ENCODE results near the gene MUC5AC.
"Not testable (repeated sequence)": the region's sequence is repeated elsewhere in the genome, so short reads cannot be mapped to it uniquely, and the experiment has no call there.

MUC5AC gene

GRCh38 chr11:1161410-1162137 is 3.8 kb downstream of the MUC5AC start:
- Mint-ChIP-seq H3K36me3 (no peaks in the 10 kb centered on the region), H3K4me3 (no peak overlapping the region), H3K9me3 (ENCODE audit: low read depth) (no peaks in the 10 kb centered on the region), H3K27me3 (no peaks in the 10 kb centered on the region), H3K27ac (no peak overlapping the region), H3K4me1 (ENCODE audit: low read depth) (no peaks in the 10 kb centered on the region)

GRCh38 chr11:1162138-1162475 is 4.4 kb downstream of the MUC5AC start:
- no peaks in the 10 kb centered on the region for H3K36me3 Mint-ChIP-seq
- H3K4me3 Mint-ChIP-seq: no peak overlapping the region
- H3K27ac Mint-ChIP-seq: no peak overlapping the region
- H3K9me3 Mint-ChIP-seq (ENCODE audit: low read depth): no peaks in the 10 kb centered on the region
- no peaks in the 10 kb centered on the region for H3K27me3 Mint-ChIP-seq
- no peaks in the 10 kb centered on the region for H3K4me1 Mint-ChIP-seq (ENCODE audit: low read depth)

- Mint-ChIP-seq H3K27ac (no peak overlapping the region), H3K9me3 (ENCODE audit: low read depth) (no peaks in the 10 kb centered on the region), H3K36me3 (no peaks in the 10 kb centered on the region), H3K4me1 (ENCODE audit: low read depth) (no peaks in the 10 kb centered on the region), H3K4me3 (no peak overlapping the region), H3K27me3 (no peaks in the 10 kb centered on the region)
Measured at GRCh38 chr11:1162491-1163311, 4.9 kb downstream of the MUC5AC start.

DNA sequence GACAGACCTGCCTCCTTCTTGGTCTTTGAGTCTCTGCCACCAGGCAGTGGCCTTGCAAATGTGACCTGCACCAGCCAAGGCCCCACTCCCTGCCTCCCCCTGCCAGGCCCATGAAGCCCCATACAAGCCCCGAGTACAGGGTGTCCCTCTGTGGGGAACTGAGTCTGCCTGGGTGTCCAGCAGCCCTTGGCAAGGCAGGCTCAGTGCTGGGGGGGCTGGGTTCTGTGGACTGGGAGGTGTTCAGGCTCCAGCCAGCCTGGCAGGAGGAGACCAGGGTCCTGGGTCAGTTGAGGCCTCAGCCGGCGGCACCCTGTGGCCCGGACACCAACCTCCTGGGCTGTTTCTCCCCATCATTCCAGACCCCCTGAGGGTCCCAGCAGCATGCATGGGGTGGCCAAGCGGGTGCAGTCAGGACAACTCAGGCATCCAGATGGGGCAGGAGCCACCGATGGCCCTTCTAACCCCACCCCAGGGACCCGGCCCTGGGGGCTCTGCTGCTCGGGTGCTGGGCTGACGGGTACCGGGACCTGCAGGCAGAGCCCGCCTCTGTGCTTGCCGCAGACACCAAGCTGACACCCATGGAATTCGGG is 5.7 kb downstream of the MUC5AC start:
- Mint-ChIP-seq H3K9me3 (ENCODE audit: low read depth) (no peaks in the 10 kb centered on the region), H3K27ac (no peak overlapping the region), H3K4me1 (ENCODE audit: low read depth) (no peaks in the 10 kb centered on the region), H3K36me3 (no peaks in the 10 kb centered on the region), H3K27me3 (no peaks in the 10 kb centered on the region), H3K4me3 (no peak overlapping the region)

DNA sequence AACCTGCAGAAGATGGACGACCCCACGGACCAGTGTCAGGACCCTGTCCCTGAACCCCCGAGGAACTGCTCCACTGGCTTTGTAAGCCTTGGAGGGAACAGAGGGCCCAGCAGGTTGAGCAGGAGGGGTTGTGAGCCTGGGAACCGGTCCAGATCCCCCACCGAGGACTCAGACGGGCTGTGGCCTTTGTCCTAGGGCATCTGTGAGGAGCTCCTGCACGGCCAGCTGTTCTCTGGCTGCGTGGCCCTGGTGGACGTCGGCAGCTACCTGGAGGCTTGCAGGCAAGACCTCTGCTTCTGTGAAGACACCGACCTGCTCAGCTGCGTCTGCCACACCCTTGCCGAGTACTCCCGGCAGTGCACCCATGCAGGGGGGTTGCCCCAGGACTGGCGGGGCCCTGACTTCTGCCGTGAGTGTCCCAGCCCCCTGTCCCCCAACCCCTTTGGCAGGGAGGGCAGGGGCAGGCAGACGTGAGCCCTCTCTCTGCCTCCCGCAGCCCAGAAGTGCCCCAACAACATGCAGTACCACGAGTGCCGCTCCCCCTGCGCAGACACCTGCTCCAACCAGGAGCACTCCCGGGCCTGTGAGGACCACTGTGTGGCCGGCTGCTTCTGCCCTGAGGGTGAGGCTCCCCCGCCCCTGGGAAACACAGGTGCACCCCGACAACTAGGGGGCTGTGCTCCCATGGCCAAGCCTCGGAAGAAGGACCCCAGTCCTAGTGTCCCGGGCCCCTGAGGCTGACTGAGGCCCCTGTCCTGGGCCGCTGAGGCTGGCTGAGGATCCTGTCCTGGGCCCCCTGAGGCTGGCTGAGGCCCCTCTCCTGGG is 6.4 kb downstream of the MUC5AC start:
- Mint-ChIP-seq H3K9me3 (ENCODE audit: low read depth) (no peaks in the 10 kb centered on the region), H3K27ac (no peak overlapping the region), H3K27me3 (no peaks in the 10 kb centered on the region), H3K36me3 (no peaks in the 10 kb centered on the region), H3K4me3 (no peak overlapping the region), H3K4me1 (ENCODE audit: low read depth) (no peaks in the 10 kb centered on the region)

DNA sequence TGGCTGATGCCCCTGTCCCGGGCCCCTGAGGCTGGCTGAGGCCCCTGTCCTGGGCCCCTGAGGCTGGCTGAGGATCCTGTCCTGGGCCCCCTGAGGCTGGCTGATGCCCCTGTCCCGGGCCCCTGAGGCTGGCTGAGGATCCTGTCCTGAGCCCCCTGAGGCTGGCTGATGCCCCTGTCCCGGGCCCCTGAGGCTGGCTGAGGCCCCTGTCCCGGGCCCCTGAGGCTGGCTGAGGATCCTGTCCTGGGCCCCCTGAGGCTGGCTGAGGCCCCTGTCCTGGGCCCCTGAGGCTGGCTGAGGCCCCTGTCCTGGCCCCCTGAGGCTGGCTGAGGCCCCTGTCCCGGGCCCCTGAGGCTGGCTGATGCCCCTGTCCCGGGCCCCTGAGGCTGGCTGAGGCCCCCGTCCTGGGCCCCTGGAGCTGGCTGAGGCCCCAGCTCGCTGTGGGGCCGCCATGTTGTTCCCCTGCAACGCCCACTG is 7.1 kb downstream of the MUC5AC start:
- H3K36me3 Mint-ChIP-seq; H3K27me3 Mint-ChIP-seq; H3K4me1 Mint-ChIP-seq (ENCODE audit: low read depth); H3K4me3 Mint-ChIP-seq; H3K27ac Mint-ChIP-seq; H3K9me3 Mint-ChIP-seq (ENCODE audit: low read depth): not testable (repeated sequence)

- no peaks in the 10 kb centered on the region for H3K4me1 Mint-ChIP-seq (ENCODE audit: low read depth)
- H3K36me3 Mint-ChIP-seq: no peaks in the 10 kb centered on the region
- no peaks in the 10 kb centered on the region for H3K27me3 Mint-ChIP-seq
- H3K27ac Mint-ChIP-seq: no peak overlapping the region
- H3K4me3 Mint-ChIP-seq: no peak overlapping the region
- H3K9me3 Mint-ChIP-seq (ENCODE audit: low read depth): no peaks in the 10 kb centered on the region
Measured at GRCh38 chr11:1165256-1166041, 7.7 kb downstream of the MUC5AC start.

DNA sequence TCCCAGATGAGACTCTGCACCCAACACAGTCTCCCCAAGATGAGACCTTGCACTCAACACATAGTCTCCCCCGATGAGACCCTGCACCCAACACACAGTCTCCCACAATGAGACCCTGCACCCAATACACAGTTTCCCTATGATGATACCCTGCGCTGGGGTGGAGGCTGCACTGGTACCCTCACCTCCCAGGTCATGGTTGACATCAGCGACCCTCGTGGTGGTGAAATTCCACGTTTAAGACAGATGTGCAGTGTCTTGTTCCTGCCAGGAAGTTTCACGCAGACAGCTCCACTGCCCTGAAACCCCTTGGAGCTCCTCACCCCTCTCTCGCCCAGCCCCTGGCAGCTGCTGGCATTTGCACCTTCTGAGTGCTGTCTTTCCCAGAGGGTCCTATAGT is 9.5 kb downstream of the MUC5AC start:
- no peaks in the 10 kb centered on the region for H3K36me3 Mint-ChIP-seq
- no peak overlapping the region for H3K27ac Mint-ChIP-seq
- no peaks in the 10 kb centered on the region for H3K27me3 Mint-ChIP-seq
- H3K4me3 Mint-ChIP-seq: no peak overlapping the region
- H3K9me3 Mint-ChIP-seq (ENCODE audit: low read depth): no peaks in the 10 kb centered on the region
- no peaks in the 10 kb centered on the region for H3K4me1 Mint-ChIP-seq (ENCODE audit: low read depth)

- no peak overlapping the region for H3K27ac Mint-ChIP-seq
- H3K4me3 Mint-ChIP-seq: no peak overlapping the region
- no peaks in the 10 kb centered on the region for H3K9me3 Mint-ChIP-seq (ENCODE audit: low read depth)
Measured at GRCh38 chr11:1167751-1168231, 10.0 kb downstream of the MUC5AC start.

DNA sequence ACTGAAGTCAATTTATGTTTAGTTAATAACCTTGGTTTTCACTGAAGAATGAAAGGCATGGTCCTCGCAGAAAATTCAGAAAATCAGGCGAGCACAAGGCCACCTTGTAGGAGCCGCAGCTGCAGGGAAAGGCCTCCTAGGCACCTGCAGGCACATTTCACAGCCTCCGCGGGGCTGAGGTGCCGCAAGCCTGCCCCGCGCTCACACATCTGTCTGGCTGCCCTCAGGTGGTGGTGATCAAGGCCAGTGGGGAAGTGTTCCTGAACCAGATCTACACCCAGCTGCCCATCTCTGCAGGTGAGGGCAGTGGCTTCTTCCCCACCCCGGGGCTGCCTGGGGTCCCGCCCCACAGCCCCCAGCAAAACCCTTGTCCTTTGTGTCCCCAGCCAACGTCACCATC is 10.5 kb downstream of the MUC5AC start:
- Mint-ChIP-seq H3K27ac (no peak overlapping the region), H3K9me3 (ENCODE audit: low read depth) (no peaks in the 10 kb centered on the region), H3K36me3 (no peaks in the 10 kb centered on the region), H3K4me1 (ENCODE audit: low read depth) (no peaks in the 10 kb centered on the region), H3K27me3 (no peaks in the 10 kb centered on the region), H3K4me3 (no peak overlapping the region)

More at GRCh38 chr11:1167751-1168231, 10.0 kb downstream of the MUC5AC start:
- Mint-ChIP-seq H3K36me3 (no peaks in the 10 kb centered on the region), H3K4me1 (ENCODE audit: low read depth) (no peaks in the 10 kb centered on the region), H3K27me3 (no peaks in the 10 kb centered on the region)

DNA sequence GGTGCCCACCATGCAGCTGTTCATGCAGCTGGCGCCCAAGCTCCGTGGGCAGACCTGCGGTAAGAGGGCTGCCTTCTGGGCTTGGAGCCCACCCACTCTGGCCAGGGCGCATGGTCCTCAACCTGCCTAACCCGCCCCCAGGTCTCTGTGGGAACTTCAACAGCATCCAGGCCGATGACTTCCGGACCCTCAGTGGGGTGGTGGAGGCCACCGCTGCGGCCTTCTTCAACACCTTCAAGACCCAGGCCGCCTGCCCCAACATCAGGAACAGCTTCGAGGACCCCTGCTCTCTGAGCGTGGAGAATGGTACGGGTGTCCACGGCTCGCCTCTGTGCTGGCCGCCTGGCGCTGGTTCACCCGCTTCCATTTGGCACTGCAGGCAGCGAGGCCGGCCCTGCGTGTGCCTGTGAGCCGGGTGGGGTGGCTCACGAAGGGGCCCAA is 11.0 kb downstream of the MUC5AC start:
- Mint-ChIP-seq H3K36me3 (no peaks in the 10 kb centered on the region), H3K4me3 (no peak overlapping the region), H3K9me3 (ENCODE audit: low read depth) (no peaks in the 10 kb centered on the region), H3K27ac (no peak overlapping the region), H3K27me3 (no peaks in the 10 kb centered on the region), H3K4me1 (ENCODE audit: low read depth) (no peaks in the 10 kb centered on the region)

DNA sequence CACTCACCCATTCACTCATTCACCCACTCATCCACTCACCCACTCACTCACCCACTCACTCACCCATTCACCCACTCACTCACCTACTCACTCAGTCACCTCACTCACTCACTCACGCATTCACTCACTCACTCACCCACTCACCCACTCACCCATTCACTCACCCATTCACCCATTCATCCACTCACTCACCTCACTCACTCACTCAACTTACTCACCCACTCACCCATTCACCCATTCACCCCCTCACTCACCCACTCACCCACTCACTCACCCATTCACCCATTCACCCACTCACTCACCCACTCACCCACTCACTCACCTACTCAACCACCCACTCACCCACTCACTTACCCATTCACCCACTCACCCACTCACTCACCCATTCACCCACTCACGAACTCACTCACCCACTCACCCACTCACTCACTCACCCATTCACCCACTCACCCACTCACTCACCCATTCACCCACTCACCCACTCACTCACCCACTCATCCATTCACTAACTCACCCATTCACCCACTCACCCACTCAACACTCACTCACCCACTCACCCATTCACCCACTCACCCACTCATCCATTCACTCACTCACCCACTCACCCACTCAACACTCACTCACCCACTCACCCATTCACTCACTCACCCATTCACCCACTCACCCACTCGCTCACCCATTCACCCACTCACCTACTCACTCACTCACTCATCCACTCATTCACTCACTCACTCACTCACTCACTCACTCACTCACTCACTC is 13.7 kb downstream of the MUC5AC start:
- no peaks in the 10 kb centered on the region for H3K9me3 Mint-ChIP-seq (ENCODE audit: low read depth)
- H3K27ac Mint-ChIP-seq: no peak overlapping the region
- no peak overlapping the region for H3K4me3 Mint-ChIP-seq
- no peaks in the 10 kb centered on the region for H3K36me3 Mint-ChIP-seq
- no peaks in the 10 kb centered on the region for H3K4me1 Mint-ChIP-seq (ENCODE audit: low read depth)
- H3K27me3 Mint-ChIP-seq: no peaks in the 10 kb centered on the region

- Mint-ChIP-seq H3K27me3 (no peaks in the 10 kb centered on the region), H3K27ac (no peak overlapping the region), H3K4me1 (ENCODE audit: low read depth) (no peaks in the 10 kb centered on the region), H3K9me3 (ENCODE audit: low read depth) (no peaks in the 10 kb centered on the region), H3K36me3 (no peaks in the 10 kb centered on the region), H3K4me3 (no peak overlapping the region)
Measured at GRCh38 chr11:1171985-1172728, 14.4 kb downstream of the MUC5AC start.
